ENCODE measurements around the gene GAA.

GRCh38 chr17:80106751-80107150 lies 5.4 kb downstream of the GAA start:
- no peak for TF ChIP-seq CTCF (IDR thresholded peaks at IDR 0.05)
- TF ChIP-seq POLR2A (IDR thresholded peaks at IDR 0.05) = no peak

Data from body of pancreas (tissue), 4 donors.